LNCAP (cell line): ENCODE data around the gene TULP3.

ENCODE experiments used
- TF ChIP-seq, protein P1 (sequence below): fragments of 450-650 bp; IDR thresholded peaks from 2 replicates; pipeline ENCODE4 v1.5.1; 2017; ENCODE audit warnings: mild to moderate bottlenecking

The TULP3 gene

DNA sequence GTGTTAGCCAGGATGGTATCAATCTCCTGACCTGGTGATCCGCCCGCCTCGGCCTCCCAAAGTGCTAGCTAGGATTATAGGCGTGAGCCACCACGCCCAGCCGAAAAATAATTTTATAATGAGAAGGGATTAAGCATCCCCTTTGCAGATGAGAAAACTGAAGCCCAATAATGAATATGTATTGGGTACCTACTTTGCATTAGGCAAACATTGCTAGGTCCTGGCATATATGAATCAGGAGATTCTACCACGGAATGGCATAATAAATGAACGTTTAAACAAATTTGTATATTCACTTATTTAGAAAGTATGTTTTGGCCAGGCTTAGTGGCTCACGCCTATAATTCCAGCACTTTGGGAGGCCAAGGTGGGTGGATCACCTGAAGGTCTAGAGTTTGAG lies 32.4 kb downstream of the TULP3 start:
- TF ChIP-seq, protein P1, sequence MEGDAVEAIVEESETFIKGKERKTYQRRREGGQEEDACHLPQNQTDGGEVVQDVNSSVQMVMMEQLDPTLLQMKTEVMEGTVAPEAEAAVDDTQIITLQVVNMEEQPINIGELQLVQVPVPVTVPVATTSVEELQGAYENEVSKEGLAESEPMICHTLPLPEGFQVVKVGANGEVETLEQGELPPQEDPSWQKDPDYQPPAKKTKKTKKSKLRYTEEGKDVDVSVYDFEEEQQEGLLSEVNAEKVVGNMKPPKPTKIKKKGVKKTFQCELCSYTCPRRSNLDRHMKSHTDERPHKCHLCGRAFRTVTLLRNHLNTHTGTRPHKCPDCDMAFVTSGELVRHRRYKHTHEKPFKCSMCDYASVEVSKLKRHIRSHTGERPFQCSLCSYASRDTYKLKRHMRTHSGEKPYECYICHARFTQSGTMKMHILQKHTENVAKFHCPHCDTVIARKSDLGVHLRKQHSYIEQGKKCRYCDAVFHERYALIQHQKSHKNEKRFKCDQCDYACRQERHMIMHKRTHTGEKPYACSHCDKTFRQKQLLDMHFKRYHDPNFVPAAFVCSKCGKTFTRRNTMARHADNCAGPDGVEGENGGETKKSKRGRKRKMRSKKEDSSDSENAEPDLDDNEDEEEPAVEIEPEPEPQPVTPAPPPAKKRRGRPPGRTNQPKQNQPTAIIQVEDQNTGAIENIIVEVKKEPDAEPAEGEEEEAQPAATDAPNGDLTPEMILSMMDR: no peak

DNA sequence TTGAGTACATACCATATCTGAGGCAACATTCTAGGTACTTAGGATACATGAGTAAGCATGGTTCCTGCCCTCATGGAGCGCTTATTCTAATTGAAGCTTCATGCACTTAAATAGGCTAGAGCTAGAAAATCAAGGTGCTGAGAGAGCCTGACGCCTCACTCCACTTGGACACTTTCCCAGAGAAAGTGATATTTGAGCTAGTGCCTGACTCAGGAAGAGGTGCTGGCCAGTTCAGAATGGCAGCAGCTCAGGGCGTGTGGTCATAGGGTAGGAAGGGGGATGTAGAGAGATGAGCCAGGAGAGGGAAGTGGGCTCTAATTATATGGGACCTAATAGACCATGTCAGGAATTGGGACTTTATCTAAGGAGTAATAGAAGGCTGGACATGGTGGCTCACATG lies 33.3 kb downstream of the TULP3 start:
- TF ChIP-seq, protein P1: no peak

DNA sequence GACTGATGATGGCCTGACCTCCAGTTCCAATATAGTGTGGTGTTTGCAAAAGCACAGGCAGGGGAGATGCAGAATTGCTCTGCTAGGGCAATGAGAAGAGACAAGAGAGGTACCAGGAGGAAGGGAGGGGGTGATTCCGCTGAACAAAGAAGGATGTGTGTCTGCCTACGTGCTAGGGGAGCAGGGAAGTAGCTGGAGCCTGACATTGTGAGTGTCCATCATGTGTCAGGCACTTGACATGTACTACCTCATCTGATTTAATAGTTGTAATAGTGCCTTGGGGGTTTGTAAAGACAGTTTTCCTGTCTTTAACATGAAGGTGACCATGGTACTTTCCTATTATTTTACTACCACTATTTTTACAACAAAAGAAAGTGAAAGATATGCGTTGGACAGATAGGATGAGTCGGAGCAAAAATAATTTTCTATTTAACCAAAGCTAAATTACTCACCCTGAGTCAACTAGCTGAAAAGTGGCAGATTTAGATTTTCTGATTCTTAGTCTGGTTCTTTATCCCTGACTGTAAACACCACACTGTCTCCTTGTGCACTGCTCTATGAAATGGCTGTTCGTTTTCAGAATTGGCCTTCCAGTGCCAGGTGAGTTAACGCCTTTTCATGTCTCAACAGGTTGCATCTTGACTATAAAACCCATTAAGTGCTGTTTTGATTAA lies 34.8 kb downstream of the TULP3 start:
- TF ChIP-seq, protein P1: no peak

DNA sequence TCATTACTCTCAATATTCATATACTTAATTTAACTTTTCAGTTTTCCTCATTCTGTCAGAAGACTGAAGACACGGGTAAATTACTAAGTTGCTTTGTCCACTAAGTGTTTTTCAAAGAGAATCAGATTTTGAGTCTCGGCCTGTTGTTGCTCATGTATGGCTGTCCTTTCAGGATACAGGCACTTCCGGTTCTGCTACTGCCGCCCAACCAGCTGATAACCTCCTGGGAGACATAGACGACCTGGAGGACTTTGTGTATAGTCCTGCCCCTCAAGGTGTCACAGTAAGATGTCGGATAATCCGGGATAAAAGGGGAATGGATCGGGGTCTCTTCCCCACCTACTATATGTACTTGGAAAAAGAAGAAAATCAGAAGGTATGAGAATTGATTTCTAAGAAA lies 40.2 kb downstream of the TULP3 start:
- TF ChIP-seq, protein P1: no peak

DNA sequence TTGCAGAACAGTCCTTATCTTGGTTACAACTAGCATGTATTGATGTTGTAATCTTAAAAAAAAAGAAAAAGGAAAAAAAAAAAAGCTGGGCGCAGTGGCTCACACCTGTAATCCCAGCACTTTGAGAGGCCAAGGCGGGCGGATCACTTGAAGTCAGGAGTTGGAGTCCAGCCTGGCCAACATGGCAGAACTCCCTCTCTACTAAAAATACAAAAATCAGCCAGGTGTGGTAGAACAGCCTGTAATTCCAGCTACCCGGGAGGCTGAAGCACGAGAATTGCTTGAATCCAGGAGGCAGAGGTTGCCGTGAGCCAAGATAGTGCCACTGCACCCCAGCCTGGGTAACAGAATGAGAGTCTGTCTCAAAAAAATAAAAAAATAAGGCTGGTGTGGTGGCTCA lies 42.9 kb downstream of the TULP3 start:
- TF ChIP-seq, protein P1: no peak

DNA sequence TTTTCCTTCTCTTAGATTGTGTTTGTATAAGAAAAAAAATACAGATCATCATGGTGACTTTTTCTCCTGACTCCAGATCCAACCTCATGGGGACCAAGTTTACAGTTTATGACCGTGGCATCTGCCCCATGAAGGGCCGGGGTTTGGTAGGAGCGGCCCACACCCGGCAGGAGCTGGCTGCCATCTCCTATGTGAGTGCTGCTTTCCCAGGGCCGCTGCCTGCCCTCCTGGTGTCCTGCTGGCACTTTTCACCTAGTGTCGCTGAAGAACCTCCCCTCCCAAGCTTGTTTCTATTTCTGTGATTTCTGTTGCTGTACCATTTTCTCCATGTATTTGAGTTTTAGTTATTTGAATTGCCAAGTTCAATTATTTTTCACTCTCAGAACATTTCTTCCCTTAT lies 43.7 kb downstream of the TULP3 start:
- TF ChIP-seq, protein P1: no peak

DNA sequence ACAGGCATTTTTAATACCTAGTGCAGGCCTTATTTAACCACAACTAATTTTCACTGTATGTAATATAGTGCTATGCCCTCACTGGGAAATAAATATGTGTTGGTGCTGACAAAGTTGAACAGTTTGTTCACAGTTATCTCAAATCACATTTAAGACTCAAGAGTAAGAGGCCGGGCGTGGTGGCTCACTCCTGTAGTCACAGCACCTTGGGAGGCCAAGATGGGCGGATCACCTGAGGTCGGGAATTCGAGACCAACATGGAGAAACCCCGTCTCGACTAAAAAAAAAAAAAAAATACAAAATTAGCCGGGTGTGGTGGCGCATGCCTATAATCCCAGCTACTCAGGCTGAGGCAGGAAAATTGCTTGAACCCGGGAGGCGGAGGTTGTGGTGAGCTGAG lies 45.6 kb downstream of the TULP3 start:
- TF ChIP-seq, protein P1: no peak

DNA sequence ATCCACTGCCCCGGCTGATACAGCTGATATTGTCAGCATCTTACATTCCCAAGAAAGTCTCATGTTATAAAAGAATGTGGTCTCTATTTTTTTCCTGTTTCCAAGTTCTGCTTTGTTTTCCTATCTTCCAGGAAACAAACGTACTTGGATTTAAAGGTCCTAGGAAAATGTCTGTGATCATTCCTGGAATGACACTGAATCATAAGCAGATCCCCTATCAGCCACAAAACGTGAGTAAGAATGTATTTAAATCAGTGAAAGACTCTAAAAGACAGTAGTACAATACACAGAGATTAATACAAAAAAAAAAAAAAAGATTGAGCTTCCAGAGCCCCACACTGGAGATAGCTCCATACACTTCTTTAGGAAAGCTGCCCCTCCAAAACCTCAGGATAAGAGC lies 46.8 kb downstream of the TULP3 start:
- TF ChIP-seq, protein P1: no peak
